NCI-H2227 (cell line): ENCODE measurements around the gene VLDLR.

Experiments used
- DNase-seq: peaks from one replicate; lab custom pipeline; 2025; ENCODE audit not compliant: unreplicated experiment; lab: John Stamatoyannopoulos, UW

Gene VLDLR

GRCh38 chr9:2662496-2662895, 40.9 kb downstream of the VLDLR start:
- no peak for DNase-seq

- DNase-seq, result no peak
These were observed 42.0 kb downstream of the VLDLR start for GRCh38 chr9:2663461-2664173.

- DNase-seq, result no peak
These were observed 42.8 kb downstream of the VLDLR start for GRCh38 chr9:2664174-2665065.

- no peak for DNase-seq
These were observed 45.0 kb downstream of the VLDLR start for GRCh38 chr9:2666569-2666968.

GRCh38 chr9:2673161-2673560, 51.6 kb downstream of the VLDLR start:
- no peak for DNase-seq

- no peak for DNase-seq
These were observed 52.7 kb downstream of the VLDLR start for GRCh38 chr9:2674141-2674824.

GRCh38 chr9:2675834-2676233, 54.2 kb downstream of the VLDLR start:
- DNase-seq, result no peak

- DNase-seq, result no peak
These were observed 54.9 kb downstream of the VLDLR start for GRCh38 chr9:2676466-2676865.

- no peak for DNase-seq
These were observed 56.6 kb downstream of the VLDLR start for GRCh38 chr9:2677915-2678889.

- no peak for DNase-seq
These were observed 57.4 kb downstream of the VLDLR start for GRCh38 chr9:2679011-2679410.

GRCh38 chr9:2681981-2682380, 60.4 kb downstream of the VLDLR start:
- no peak for DNase-seq

GRCh38 chr9:2686911-2687310, 65.3 kb downstream of the VLDLR start:
- no peak for DNase-seq

GRCh38 chr9:2688636-2689035, 67.0 kb downstream of the VLDLR start:
- DNase-seq, result no peak

GRCh38 chr9:2691212-2691611, 69.6 kb downstream of the VLDLR start:
- no peak for DNase-seq

- DNase-seq, result no peak
These were observed 70.0 kb downstream of the VLDLR start for GRCh38 chr9:2691626-2692025.

GRCh38 chr9:2693056-2693455, 71.5 kb downstream of the VLDLR start:
- DNase-seq, result no peak

GRCh38 chr9:2697492-2697891, 75.9 kb downstream of the VLDLR start:
- DNase-seq, result no peak

- no peak for DNase-seq
These were observed 78.8 kb downstream of the VLDLR start for GRCh38 chr9:2700398-2700797.

- DNase-seq, result no peak
These were observed 79.4 kb downstream of the VLDLR start for GRCh38 chr9:2700909-2701550.

- no peak for DNase-seq
These were observed 82.9 kb downstream of the VLDLR start for GRCh38 chr9:2704504-2704903.
